ENCODE data around the gene ADGRB3. TPM values are rescaled to one million over a fixed set of nuclear protein-coding genes. Genes with fewer than 3 reads are reported as not detected.

ADGRB3 gene
- total RNA-seq, 1 donor from 2014 or later = 0.92 TPM

- no peaks in the 10 kb centered on the region for H3K36me3 ChIP-seq (ENCODE audit: control insufficient read depth, insufficient read depth, low read length)
- no peak for TF ChIP-seq CTCF (IDR thresholded peaks at IDR 0.05; ENCODE audit: insufficient read depth, low read length, poor library complexity, severe bottlenecking)
- no peak overlapping the region for H3K4me3 ChIP-seq (ENCODE audit: low read depth, low read length)
- H3K27me3 ChIP-seq (ENCODE audit: control insufficient read depth, insufficient read depth, low read length) = no peaks in the 10 kb centered on the region
- no peak for DNase-seq (ENCODE audit: low read depth)
Measured at GRCh38 chr6:68988698-68989097, 353.6 kb downstream of the ADGRB3 start.

GRCh38 chr6:68990317-68990716, 355.2 kb downstream of the ADGRB3 start:
- TF ChIP-seq CTCF (IDR thresholded peaks at IDR 0.05; ENCODE audit: insufficient read depth, low read length, poor library complexity, severe bottlenecking) = no peak
- no peak overlapping the region for H3K4me3 ChIP-seq (ENCODE audit: low read depth, low read length)
- H3K36me3 ChIP-seq (ENCODE audit: control insufficient read depth, insufficient read depth, low read length) = no peaks in the 10 kb centered on the region
- no peak for DNase-seq (ENCODE audit: low read depth)
- no peaks in the 10 kb centered on the region for H3K27me3 ChIP-seq (ENCODE audit: control insufficient read depth, insufficient read depth, low read length)

- H3K27me3 ChIP-seq (ENCODE audit: control insufficient read depth, insufficient read depth, low read length) = no peaks in the 10 kb centered on the region
- no peak for DNase-seq (ENCODE audit: low read depth)
- H3K36me3 ChIP-seq (ENCODE audit: control insufficient read depth, insufficient read depth, low read length) = no peaks in the 10 kb centered on the region
- no peak overlapping the region for H3K4me3 ChIP-seq (ENCODE audit: low read depth, low read length)
- TF ChIP-seq CTCF (IDR thresholded peaks at IDR 0.05; ENCODE audit: insufficient read depth, low read length, poor library complexity, severe bottlenecking) = no peak
Measured at GRCh38 chr6:68993911-68994310, 358.8 kb downstream of the ADGRB3 start.

- Histone ChIP-seq H3K27me3 (ENCODE audit: control insufficient read depth, insufficient read depth, low read length) (no peaks in the 10 kb centered on the region), H3K36me3 (ENCODE audit: control insufficient read depth, insufficient read depth, low read length) (no peaks in the 10 kb centered on the region), H3K4me3 (ENCODE audit: low read depth, low read length) (no peak overlapping the region)
- no peak for DNase-seq (ENCODE audit: low read depth)
- TF ChIP-seq CTCF (IDR thresholded peaks at IDR 0.05; ENCODE audit: insufficient read depth, low read length, poor library complexity, severe bottlenecking) = no peak
Measured at GRCh38 chr6:68994521-68994920, 359.4 kb downstream of the ADGRB3 start.

- no peak for TF ChIP-seq CTCF (IDR thresholded peaks at IDR 0.05; ENCODE audit: insufficient read depth, low read length, poor library complexity, severe bottlenecking)
- DNase-seq (ENCODE audit: low read depth) = no peak
- no peaks in the 10 kb centered on the region for H3K36me3 ChIP-seq (ENCODE audit: control insufficient read depth, insufficient read depth, low read length)
Measured at GRCh38 chr6:69005199-69005598, 370.1 kb downstream of the ADGRB3 start.

GRCh38 chr6:69007781-69008180, 372.7 kb downstream of the ADGRB3 start:
- no peaks in the 10 kb centered on the region for H3K27me3 ChIP-seq (ENCODE audit: control insufficient read depth, insufficient read depth, low read length)
- no peak for DNase-seq (ENCODE audit: low read depth)
- no peak overlapping the region for H3K4me3 ChIP-seq (ENCODE audit: low read depth, low read length)
- TF ChIP-seq CTCF (IDR thresholded peaks at IDR 0.05; ENCODE audit: insufficient read depth, low read length, poor library complexity, severe bottlenecking) = no peak
- H3K36me3 ChIP-seq (ENCODE audit: control insufficient read depth, insufficient read depth, low read length) = no peaks in the 10 kb centered on the region

More at GRCh38 chr6:69005199-69005598, 370.1 kb downstream of the ADGRB3 start:
- H3K4me3 ChIP-seq (ENCODE audit: low read depth, low read length) = no peak overlapping the region
- no peaks in the 10 kb centered on the region for H3K27me3 ChIP-seq (ENCODE audit: control insufficient read depth, insufficient read depth, low read length)

Data from kidney epithelial cell (primary cell).